GM18498 (cell line): ENCODE results near the gene SLC4A1AP.

Experiments used
- ATAC-seq: cut with Tn5 transposase; IDR thresholded peaks from one replicate; pipeline ENCODE4 v1.9.1; 2021; ENCODE audit warnings: mild to moderate bottlenecking, moderate library complexity; ENCODE audit not compliant: unreplicated experiment

The SLC4A1AP gene

DNA sequence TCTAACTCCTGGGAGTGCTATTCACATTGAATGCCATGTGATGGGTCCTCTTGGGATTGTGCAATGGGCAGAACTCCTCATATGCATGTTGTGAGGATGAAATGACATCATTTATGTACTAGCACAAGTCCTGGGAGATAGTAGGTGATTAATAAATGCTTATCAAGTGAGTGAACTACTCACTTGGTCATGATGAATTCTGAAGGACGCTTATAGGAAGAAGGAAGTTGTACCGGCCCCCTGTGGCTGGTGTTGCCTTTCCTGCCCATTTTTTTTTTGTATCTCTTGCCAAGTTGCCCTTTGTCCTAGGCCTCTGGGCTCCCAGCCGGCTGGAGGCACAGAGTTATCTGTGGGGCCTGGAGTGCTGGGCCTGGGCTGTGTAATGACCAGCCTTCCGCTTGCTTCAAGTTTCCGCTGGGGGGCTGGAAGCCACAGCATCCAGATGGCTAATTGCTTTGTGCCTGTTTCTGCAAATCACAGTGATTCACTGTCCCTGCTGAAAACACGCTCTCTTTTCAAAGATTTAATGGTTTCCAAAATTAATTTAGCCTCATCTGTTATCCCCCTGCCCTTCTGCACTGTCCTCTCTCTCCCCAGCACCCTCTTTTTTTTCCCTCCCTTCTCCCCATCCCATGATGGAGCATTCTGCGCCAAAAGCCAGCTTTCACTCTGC lies 74.1 kb downstream of the SLC4A1AP start:
- no peak for ATAC-seq

DNA sequence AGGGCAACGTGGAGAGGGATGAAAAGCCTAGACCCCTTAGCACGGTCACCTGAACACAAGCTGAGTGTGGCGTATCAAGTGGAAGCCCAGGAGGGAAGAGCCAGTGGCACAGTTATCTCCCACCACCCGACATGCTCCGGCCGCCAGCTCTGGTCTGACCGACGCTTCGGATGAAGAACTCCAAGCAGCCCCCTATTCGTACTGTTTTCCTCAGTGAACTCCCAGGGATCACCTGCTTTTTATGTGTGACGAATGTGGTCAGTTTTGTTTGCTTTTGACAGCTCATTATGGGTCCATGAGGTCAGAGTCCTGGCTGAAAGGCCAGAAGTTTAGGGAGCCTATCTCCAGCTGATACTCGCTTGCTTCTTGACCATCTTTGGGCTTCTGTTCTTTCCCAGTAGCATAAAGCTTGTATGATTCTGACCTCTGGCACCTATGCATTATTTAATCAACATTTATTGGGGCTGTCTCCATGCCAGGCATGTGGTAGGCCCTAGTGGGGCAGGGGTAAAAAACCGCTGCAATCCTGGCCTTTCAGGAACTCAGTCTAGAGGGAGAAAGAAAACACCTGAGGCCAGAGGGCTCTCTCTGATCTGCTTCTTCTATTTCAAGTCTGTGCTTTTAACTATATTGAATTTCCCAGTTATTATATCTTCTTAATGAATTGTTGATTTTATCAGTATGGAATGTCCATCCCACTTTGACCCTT lies 74.8 kb downstream of the SLC4A1AP start:
- no peak for ATAC-seq

DNA sequence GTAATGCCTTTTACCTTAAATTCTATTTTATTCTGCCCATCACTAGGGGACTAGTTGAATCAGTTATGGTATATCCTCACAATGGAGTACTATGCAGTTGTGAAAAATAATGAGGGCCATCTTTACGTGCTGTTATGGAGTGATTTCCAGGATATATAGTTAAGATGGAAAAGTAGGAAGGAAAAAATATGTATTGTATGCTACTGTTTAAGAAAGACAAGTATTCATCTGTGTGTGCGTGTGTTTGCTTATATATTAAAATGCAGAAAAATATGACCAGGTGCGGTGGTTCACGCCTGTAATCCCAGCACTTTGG lies 75.3 kb downstream of the SLC4A1AP start:
- ATAC-seq, result no peak

DNA sequence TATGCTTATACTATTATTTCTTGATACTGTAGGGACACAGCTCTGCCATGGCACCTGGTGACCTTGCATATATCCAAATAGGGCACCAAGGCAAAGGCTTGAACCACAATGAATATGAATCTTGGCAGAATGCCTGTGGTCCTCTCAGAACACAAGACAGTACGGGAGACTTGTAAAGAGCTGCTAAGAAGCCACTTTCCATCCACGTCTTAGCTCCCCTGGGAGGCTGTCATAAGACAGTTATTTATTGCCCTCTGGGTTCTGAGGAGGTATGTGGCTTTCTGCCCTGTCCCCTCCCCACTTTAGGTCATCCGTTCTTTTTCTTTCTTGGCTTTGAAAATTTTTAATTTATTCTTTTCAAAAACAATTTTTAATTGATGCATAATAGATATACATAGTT lies 78.0 kb downstream of the SLC4A1AP start:
- no peak for ATAC-seq

DNA sequence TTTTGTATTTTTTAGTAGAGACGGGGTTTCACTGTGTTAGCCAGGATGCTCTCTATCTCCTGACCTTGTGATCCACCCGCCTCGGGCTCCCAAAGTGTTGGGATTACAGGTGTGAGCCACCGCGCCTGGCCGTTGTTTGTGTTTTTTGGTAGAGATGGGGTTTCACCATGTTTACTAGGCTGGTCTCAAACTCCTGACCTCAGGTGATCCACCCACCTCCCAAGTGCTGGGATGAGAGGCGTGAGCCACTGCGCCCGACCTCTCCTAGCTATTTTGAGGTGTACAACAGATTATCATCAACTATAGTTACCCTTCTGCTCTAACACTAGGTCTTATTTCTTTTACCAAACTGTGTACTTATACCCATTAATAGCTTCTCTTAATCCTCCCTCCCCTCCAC lies 78.9 kb downstream of the SLC4A1AP start:
- ATAC-seq, result no peak
